Lung (tissue), 12 donors: ENCODE measurements around the gene NQO1. TPM values are rescaled to one million over a fixed set of nuclear protein-coding genes. Genes with fewer than 3 reads are reported as not detected.

Source experiments
- ATAC-seq: fragments of 200-7000 bp; cut with Tn5 transposase; one replicate; pipeline ENCODE4 v1.9.1; 2020; ENCODE audit warnings: moderate number of reproducible peaks; ENCODE audit not compliant: insufficient read depth, low FRiP score
- DNase-seq, 3 donors: peaks; one replicate each; pipeline ENCODE4 v3.0.0-alpha.2; 2013 to 2017
- H3K27ac ChIP-seq, 2 donors: one replicate each; pipeline ENCODE4 v1.5.1; 2013; ENCODE audit warnings: mild to moderate bottlenecking in 2 of 2, moderate library complexity in 2 of 2, control low read depth in 1 of 2, inconsistent platforms in 1 of 2, low read depth in 1 of 2, low read length in 1 of 2
- H3K27me3 ChIP-seq, 3 donors: one replicate each; pipeline ENCODE4 v1.5.1; 2013; ENCODE audit warnings: low read length in 2 of 3; ENCODE audit not compliant: control insufficient read depth in 3 of 3, insufficient read depth in 3 of 3
- H3K36me3 ChIP-seq, 4 donors: one replicate each; pipeline ENCODE4 v1.5.1; 2013; ENCODE audit warnings: low read length in 4 of 4, mild to moderate bottlenecking in 1 of 4, moderate library complexity in 1 of 4; ENCODE audit not compliant: control insufficient read depth in 4 of 4, insufficient read depth in 4 of 4
- H3K4me1 ChIP-seq, 5 donors: one replicate each; pipeline ENCODE4 v1.5.1; 2013; ENCODE audit warnings: low read length in 5 of 5, mild to moderate bottlenecking in 2 of 5, moderate library complexity in 1 of 5; ENCODE audit not compliant: control insufficient read depth in 5 of 5, insufficient read depth in 5 of 5
- H3K4me3 ChIP-seq: one replicate; pipeline ENCODE4 v1.5.1; 2013; ENCODE audit warnings: mild to moderate bottlenecking, control low read depth, moderate library complexity
- H3K9ac ChIP-seq, 2 donors: one replicate each; pipeline ENCODE4 v1.5.1; 2013; ENCODE audit warnings: low read length in 2 of 2, control low read depth in 1 of 2; ENCODE audit not compliant: insufficient read depth in 1 of 2
- H3K9me3 ChIP-seq, 4 donors: one replicate each; pipeline ENCODE4 v1.5.1; 2013; ENCODE audit warnings: low read length in 3 of 4, mild to moderate bottlenecking in 1 of 4, moderate library complexity in 1 of 4; ENCODE audit not compliant: control insufficient read depth in 4 of 4, insufficient read depth in 3 of 4
- WGBS, 2 donors: extraction: QIAGEN DNeasy Blood & Tissue Kit; methylation state at CpG; one replicate each; pipeline ENCODE4 v1.1.7; 2013; 5-methylcytosine and 5-hydroxymethylcytosine counted together
- polyA plus RNA-seq, 2 donors: library from polyadenylated mRNA; stranded (reverse); fragments of 200-250 nt; gene quantifications; one replicate each; pipeline ENCODE4 v1.2.1, GENCODE V29; 2013
- total RNA-seq, 2 donors: library from RNA; depleted of rRNA in 1 of 2; stranded (reverse); fragments of >200 nt in 1 of 2; gene quantifications; one replicate each; pipeline ENCODE4 v1.2.1, GENCODE V29; 2014 to 2021
- TF ChIP-seq, protein P1 (sequence below): IDR thresholded peaks from 2 replicates; pipeline ENCODE4 v1.5.1; 2012; ENCODE audit warnings: mild to moderate bottlenecking; ENCODE audit errors: control extremely low read depth, extremely low read depth
- donor health status: control.
- donor health status: control.
- donor health status: Bipolar disorder and iron deficiency.
- donor health status: healthy.
- donor health status: DM: yes; HTN: yes; CAD: no.

NQO1 gene
- total and polyA plus RNA-seq, 4 donors = 15.2 to 109 (median 44.9) TPM

DNA sequence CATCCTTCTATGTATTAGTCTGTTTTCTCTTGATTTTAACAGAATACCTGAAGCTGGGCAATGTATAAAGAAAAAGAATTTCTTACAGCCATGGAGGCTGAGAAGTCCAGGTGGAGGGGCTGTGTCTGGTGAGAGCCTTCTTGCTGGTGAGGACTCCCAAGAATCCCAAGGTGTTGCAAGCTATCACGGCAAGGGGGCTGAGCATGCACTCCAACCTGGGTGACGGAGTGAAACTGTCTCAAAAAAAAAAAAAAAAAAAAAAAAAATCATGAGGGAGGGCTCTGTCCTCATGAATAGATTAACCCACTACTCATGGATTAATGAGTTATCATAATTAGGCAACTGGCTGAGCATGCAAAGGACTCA lies 19.4 kb downstream of the NQO1 start:
- Histone ChIP-seq H3K27me3 (no peaks in the 10 kb centered on the region), H3K4me1 (peaks cover 0 to 4% (median 0%) of the 10 kb centered on the region in 5 donors), H3K9ac (no peak overlapping the region), H3K36me3 (peaks cover 11 to 20% (median 14%) of the 10 kb centered on the region in 4 donors), H3K27ac (no peak overlapping the region), H3K9me3 (no peaks in the 10 kb centered on the region), H3K4me3 (no peak overlapping the region)
- DNase-seq = peak in 1 of 3 donors; percentile 15
- no peak for ATAC-seq
- 66 to 77% methylated on average over 2 of the region's 2 CpGs for WGBS, 2 donors
- TF ChIP-seq, protein P1, sequence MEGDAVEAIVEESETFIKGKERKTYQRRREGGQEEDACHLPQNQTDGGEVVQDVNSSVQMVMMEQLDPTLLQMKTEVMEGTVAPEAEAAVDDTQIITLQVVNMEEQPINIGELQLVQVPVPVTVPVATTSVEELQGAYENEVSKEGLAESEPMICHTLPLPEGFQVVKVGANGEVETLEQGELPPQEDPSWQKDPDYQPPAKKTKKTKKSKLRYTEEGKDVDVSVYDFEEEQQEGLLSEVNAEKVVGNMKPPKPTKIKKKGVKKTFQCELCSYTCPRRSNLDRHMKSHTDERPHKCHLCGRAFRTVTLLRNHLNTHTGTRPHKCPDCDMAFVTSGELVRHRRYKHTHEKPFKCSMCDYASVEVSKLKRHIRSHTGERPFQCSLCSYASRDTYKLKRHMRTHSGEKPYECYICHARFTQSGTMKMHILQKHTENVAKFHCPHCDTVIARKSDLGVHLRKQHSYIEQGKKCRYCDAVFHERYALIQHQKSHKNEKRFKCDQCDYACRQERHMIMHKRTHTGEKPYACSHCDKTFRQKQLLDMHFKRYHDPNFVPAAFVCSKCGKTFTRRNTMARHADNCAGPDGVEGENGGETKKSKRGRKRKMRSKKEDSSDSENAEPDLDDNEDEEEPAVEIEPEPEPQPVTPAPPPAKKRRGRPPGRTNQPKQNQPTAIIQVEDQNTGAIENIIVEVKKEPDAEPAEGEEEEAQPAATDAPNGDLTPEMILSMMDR = no peak

- H3K27ac ChIP-seq = no peak overlapping the region
Measured at GRCh38 chr16:69706256-69706974, 19.9 kb downstream of the NQO1 start.

DNA sequence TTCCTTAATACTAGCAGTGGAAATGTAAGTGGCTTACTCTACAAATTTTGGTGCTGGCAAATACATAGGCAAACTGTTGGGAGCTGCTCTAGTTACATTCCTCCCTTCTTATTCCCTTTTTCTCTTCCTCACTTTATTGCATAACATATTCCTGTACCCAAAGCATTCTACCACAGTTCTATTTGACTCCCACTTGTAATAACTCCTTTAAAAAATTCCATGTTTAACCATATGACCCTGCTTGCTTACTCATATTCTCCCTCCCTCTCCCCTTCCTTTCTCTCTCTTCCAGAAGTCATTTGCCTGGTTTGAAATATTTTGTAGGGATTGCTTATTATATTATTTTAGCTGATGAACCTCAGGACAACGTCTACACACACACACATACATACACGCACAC lies 22.7 kb downstream of the NQO1 start:
- Histone ChIP-seq H3K27me3 (no peaks in the 10 kb centered on the region), H3K36me3 (peaks cover 9 to 22% (median 13%) of the 10 kb centered on the region in 4 donors), H3K4me1 (no peaks in the 10 kb centered on the region), H3K9ac (no peak overlapping the region), H3K9me3 (no peaks in the 10 kb centered on the region), H3K4me3 (no peak overlapping the region), H3K27ac (no peak overlapping the region)
- 90 to 92% methylated on average over 2 of the region's 2 CpGs for WGBS, 2 donors
- TF ChIP-seq, protein P1 = no peak
- DNase-seq (no peak), ATAC-seq (no peak)

More at GRCh38 chr16:69706256-69706974, 19.9 kb downstream of the NQO1 start:
- Histone ChIP-seq H3K9me3 (no peaks in the 10 kb centered on the region), H3K4me1 (peaks cover 0 to 4% (median 0%) of the 10 kb centered on the region in 5 donors), H3K9ac (no peak overlapping the region), H3K27me3 (no peaks in the 10 kb centered on the region), H3K4me3 (no peak overlapping the region), H3K36me3 (peaks cover 11 to 20% (median 16%) of the 10 kb centered on the region in 4 donors)
- WGBS, 2 donors = 48 to 92% methylated on average over 1 of the region's 1 CpG
- TF ChIP-seq, protein P1 = no peak
- DNase-seq = peak in 2 of 3 donors; percentile 38 to 61
- no peak for ATAC-seq
